HTR-8/SVneo (cell line): Measurements from ENCODE around the gene USB1.
"Not testable (repeated sequence)": the region's sequence is repeated elsewhere in the genome, so short reads cannot be mapped to it uniquely, and the experiment has no call there.

ENCODE experiments used
- DNase-seq: peaks from one replicate; pipeline ENCODE4 v3.0.0; 2011; ENCODE audit warnings: low spot score, mixed read lengths; ENCODE audit not compliant: insufficient read length
- FAIRE-seq: peaks from 2 replicates; lab custom pipeline; 2011; peaks lifted over from hg19 to GRCh38; lab: Jason Lieb, UNC

Gene USB1

DNA sequence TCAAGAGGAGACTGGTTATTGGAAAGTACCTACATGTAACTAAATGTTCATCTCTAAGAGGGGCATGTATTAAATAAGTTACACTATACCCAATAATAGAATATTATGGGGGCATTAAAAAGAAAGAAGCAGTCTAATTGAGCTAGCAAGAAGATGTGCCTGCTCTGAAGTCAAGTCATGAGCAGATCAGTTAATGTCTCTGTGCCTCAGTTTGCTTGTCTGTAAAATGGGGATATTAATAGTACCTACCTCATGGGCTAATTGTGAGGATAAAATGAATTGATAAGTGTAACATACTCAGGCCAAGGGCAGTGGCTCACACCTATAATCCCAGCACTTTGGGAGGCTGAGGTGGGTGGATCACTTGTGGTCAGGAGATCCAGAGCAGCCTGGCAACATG, 33.3 kb upstream of the USB1 start:
- FAIRE-seq (no peak), DNase-seq (no peak)

DNA sequence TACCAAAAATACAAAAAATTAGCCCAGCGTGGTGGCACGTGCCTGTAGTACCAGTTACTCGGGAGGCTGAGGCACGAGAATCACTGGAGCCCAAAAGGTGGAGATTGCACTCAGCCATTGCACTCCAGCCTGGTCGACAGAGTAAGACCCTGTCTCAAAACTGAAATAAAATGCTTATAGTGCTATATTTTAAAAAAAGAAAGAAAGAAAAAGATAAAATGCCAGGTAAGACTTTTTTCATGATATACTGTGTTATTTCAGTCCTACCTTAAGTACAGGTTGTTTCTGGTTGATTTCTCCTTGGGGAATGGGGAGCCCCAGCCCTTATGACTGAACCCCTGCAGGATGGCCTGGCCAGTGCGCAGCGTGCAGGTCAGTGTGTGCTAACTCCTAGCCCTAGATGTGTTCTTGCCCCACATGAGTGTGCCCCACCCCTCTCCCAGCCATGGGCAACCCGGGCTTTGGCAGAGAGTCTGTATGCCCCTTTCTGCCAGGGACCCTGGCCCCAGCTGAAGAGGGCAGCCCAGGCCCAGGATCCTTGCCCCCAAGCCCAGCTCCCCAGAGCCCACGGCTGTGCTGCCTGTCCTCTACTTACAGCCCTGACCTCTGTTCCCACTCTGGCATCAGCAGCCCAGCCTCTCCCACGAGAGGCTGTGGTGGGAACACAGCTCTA, 31.6 kb upstream of the USB1 start:
- DNase-seq = no peak
- no peak for FAIRE-seq

DNA sequence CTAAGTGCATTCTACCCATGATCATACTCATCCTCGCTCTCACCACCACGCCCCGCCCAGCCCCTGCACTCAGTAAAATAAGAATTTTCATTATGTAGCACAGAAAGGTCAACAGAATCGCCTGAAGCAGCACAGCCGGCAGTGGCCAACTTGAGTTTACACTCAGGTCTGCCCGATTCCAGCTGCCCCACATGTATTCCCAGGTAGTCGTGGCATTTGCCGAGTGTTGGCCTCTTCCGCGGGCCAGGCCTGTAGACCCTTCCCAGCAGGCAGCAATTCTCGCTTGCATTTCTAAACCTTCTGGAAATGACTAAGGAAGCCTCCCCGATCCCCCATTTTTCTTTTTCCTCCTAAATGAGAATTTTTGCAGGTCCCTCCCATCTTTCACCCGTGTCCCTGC, 30.9 kb upstream of the USB1 start:
- peak; percentile 4 for FAIRE-seq

DNA sequence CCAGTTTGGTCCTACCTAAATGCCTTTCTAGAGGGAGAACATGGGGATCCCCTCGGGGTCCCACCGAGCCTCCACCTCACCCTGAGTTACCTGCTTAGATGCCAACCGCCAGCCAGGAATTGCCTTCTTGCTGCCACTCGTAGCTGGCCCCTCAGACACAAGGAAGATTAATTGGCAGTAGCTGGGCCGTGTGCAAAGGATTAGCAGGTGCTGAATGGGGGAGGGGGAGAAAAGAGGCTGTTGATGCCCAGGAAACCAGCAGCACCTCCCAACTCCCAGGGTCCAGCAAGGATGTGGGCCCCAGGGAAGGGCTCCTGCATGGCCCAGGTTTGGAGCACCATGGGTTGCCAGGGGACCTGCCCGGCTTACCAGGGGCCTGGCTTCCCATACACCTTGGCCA, 30.2 kb upstream of the USB1 start, which contains the start of gene CNGB1:
Gene CNGB1, minus strand, starts transcription at position 159 of the 400 bp plus-strand sequence. CDS start 3,842 bp downstream, outside the sequence.
- DNase-seq = no peak
- no peak for FAIRE-seq

More for the DNA sequence above, 30.9 kb upstream of the USB1 start:
- no peak for DNase-seq

DNA sequence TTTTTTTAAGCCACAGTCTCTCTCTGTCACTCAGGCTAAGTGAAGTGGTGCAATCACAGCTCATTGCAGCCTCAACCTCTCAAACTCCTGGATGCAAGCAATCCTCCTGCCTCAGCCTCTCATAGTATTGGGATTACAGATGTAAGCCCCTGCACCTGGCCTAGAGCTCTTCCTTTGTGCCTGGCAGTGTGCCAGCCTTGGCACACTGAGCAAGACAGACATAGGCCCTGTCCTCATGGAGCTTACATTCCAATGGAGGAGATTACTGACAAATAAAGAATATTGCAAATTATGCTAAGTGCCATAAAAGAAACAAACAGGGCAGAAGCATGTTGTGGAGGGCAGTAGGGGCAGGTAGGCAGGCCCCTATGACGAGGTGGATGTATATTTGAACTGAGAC, 29.4 kb upstream of the USB1 start:
- no peak for DNase-seq
- FAIRE-seq = no peak

DNA sequence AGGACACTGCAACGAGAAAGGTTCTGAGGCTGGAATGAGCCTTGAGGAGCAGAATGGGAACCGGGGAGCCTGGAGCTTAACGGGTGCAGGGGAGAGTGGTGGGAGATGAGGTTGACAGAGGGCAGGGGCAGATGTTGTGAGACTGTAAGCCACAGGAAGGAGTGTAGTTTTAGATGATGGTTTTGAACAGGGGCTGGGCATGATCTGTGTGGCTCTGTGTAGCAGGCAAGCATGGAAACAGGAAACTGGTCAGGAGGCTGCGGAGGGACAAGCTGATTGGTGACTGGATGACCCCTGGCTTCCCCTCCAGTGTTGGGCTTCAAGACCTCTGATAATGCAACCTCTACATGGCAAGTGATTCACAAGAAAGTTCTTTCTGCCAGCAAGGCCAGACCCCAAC, 28.9 kb upstream of the USB1 start:
- FAIRE-seq (peak; percentile 69), DNase-seq (no peak)

DNA sequence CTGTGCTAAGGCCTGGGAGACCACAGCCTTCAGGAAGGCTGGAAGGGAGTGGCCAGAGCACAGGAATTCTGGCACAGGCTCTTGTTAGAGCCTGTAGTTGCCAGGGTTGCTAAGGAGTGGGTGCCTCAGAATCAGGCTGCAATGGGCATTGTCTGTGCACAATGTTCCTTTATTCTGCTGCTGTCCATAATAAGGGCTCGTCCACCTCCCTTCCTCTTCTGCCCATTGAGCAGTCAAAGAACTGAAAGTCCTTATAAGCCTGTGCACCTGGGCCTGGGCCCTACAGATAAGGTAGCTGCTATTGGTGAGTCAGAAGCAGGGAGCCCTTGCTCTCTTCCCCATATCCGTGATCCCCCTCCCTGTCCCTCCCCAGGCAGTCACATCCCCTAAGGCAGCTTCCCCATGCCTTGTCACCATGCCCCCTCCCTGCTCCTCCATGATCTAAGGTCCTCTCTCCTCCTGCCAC, 24.8 kb upstream of the USB1 start:
- peak; percentile 13 for FAIRE-seq
- no peak for DNase-seq

DNA sequence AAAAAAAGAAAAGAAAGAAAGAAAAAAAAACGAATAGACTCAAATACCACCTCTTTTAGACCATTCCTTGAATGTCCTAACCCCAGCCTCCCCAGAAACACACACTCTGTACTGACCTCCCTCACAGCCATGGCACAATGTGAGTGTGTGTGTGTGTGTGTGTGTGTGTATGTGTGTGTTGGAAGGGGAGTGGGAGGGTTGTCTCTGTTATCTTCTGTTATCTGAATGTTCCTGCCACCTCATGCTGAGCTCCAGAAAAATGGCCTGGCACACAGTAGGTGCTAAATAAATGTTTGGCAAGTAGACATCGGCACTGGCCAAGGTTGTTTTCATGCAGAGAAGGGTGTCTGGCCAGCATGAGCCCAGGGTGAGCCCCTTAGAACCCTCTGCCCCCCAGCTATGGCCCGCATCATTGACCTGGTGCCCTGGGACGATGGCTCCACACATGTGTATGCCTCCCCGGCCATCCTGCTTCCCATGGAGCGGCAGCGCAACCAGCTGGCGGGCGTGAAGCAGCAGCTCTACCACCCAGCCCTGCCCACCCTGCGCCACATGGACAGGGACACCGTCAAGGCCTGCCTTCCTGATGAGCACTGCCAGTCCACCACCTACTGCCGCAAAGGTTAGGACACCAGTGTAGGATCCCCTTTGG, 23.7 kb upstream of the USB1 start:
- DNase-seq = no peak
- peak; percentile 88 for FAIRE-seq

DNA sequence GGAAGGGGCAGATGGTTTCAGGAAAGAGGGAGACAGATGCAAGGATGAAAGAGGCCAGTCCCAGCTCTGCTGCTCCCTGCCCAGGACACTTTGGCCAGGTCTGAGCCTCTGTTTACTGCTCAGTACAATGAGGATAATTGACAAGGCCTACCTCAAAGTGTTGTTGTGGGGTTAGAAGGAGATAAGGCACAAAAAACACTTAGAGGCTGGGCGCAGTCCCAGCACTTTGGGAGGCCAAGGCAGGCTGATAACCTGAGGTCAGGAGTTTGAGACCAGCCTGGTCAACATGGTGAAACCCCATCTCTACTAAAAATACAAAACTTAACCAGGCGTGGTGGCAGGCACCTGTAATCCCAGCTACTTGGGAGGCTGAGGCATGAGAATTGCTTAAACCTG, 23.1 kb upstream of the USB1 start:
- DNase-seq = not testable (repeated sequence)

DNA sequence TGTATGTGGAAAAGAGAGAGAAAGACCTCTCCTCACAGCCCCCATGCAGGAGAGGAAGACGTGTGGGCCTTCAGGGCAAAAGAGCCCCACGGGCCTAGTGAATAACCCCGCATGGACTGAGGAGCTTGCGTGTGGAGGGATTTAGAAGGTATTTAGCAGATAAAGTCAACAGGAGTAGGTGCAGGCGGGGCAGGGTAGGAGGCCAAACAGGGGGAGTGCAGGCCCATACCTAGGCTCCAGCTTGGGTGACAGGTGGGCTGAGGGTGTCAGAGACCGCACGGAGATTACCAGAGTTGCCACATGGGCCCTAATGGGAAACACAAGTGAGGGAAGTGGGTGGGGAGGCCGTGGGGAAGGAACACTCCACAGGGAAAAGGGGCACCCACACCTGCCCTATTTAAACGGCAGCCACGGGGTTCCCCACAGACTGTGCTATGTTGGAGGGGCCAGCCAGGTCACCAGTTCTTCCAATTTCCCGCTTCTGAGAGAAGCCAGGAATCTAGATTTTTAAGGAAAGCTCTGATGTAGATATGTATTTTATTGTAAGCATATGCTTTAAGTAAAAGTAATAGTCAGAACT, 22.1 kb upstream of the USB1 start:
- FAIRE-seq = no peak
- DNase-seq = no peak

More for the DNA sequence above, 23.1 kb upstream of the USB1 start:
- not testable (repeated sequence) for FAIRE-seq

DNA sequence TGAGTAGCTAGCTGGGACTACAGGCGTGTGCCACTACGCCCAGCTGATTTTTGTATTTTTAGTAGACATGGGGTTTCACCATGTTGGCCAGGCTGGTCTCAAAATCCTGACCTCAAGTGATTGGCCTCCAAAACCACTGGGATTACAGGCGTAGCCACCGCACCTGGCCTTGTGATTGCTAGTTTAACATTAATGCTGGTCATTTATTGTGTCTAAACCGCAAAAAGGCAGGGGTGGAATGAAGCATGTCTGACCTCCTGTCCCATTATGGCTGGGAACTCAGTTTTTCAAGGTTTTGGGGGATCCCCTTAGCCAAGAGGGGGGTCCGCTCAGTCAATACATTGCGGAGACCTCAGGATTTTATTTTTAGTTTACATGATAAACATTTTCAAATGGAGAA, 19.6 kb upstream of the USB1 start:
- DNase-seq (no peak), FAIRE-seq (no peak)

DNA sequence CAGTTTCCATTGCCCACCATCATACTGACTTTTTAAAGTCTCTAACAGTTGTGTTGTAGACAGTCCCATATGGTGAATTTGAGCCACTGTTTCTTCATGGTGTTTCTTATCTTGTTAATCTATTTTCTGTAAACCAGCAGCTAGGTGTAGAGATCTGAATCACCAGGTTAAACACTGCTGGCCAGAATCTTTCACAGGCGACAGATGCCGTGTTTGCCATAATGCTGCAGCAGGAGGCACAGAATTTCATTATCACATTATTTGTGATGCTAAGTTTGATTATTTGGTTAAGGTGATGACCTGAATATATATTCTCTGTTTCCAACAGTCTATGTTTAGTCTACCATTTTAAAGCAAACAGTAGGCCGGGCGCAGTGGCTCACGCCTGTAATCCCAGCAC, 18.8 kb upstream of the USB1 start:
- DNase-seq (no peak), FAIRE-seq (no peak)

DNA sequence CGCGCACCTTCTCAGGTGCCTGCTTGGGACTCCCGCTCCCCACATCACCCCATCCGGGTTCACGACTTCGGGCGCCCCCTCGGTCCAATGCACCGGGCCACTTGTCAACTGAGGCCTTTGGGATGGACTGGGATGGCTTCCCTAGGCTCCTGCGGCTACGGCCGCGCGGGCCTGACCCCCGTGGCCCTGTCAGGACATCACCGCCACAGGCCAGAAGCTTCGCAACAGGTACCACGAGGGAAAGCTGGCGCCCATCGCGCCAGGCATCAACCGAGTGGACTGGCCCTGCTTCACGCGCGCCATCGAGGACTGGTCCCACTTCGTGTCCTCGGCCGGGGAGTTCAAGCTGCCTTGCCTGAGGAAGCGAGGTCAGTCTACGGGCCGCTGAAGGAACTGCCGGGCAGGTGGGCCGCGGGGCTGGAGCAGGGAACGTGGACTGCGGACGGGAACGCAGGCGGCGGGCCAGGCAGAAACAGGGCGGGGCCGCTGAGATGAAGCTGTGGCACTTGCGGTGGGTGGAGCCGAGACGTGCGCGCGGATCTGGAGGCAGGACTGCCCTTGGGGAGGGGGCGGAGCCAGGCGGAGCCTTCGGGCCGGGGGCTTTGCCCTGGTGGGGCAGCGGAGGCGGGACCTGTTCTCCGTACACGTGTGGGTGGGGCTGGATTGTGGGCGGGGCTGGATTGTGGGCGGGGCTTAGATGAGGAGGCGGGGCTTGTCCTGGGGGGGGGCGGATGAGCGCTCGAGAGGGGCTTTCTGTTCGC, 16.6 kb upstream of the USB1 start:
- peak; percentile 83 for DNase-seq

DNA sequence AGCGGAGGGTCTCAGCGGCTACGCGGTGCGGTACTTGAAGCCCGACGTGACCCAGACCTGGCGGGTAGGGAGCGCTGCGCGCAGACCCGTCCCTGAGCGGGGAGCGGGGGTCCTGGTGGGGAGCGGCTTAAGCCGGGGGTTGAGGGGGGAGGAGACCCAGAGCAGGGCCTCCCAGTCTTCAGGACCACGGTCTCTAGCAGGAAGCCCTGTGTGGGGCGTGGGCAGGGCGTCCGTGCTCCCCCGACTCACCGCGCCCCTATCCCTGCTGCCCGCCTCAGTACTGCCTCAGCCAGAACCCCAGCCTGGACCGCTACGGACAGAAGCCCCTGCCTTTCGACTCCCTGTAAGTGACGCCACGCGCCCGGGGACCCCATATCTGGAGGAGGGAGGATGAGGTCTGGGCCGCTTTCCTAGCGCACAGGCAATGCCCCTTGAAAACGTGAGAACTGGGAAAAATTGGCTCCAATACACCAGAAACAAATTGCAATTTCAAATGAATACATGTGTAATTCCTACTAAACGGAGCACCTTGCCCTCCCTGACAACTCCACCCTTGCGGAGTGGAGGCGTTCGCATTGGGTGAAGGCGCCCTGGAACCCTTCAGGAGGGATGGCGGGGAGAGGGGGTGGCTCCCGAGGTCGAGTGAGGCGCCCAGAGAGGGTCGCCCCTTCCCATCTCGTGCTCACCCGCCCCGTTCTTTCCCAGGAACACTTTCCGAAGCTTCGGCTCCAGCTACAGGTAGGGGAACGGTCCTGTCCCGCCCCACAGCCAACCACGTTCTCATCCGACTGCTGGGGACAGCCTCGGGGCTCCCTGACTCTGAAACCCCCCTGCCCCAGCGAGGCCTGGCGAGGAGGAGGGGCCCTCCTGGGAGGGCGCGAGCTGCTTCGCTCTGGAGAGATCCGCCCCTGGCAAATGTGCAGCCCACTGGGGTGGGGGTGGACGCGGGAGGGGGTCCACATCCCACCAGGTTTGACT, 15.7 kb upstream of the USB1 start:
- DNase-seq (no peak), FAIRE-seq (no peak)

More for the DNA sequence above, 16.6 kb upstream of the USB1 start:
- peak; percentile 92 for FAIRE-seq

DNA sequence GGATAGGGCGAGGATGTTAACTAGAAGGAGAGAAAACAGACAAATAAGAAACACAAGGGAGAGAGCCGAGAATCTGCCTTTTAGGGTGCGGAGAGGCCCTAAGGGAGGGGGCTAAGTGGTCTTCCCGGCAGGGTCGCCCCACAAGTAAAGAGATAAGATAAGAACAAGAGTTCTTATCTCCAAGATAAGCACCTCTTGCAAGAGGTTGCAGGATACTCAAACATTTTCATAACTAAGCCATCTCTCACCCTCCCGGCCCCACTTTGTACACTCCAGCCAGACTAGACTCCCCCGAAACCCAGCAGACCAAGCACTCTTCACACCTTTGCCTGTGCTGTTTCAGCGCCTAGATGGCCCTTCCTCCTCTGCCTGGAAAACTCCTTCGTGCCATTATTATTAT, 15.0 kb upstream of the USB1 start:
- FAIRE-seq (no peak), DNase-seq (no peak)

DNA sequence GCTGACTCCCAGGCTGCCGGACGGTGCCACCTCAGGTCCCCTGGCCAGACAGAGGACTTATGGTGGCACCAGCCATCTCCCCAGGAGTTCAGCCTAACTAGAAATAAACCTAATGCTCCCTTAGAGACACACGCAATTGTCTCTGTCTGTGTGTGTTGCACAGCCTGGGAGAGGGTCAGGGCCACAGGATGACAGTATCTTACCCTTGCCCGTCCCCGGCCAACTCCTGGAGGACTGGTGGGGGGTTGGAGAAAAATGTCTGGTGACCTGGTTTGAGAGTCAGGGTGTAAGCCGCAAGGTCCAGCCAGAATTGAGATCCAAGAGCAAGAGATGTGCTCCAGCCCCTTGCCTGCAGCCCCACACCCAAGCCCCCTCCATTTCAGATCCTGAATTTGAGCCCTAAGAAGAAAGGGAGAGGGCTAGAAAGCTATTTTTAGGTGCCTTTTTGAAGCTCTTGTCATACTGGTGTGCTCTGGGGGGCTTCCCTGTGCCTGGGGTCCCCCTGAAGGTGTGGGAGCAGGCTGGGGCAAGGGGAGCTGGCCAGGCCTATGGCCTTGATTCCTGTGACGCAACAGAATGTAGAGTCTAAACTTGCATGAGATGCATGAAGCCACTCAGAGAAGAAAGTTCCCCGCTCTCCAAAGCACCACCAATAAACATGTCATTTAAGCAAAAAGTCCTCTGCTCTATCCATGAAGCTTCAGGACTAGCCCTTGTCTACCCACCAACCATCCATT, 13.6 kb upstream of the USB1 start:
- FAIRE-seq (no peak), DNase-seq (no peak)

DNA sequence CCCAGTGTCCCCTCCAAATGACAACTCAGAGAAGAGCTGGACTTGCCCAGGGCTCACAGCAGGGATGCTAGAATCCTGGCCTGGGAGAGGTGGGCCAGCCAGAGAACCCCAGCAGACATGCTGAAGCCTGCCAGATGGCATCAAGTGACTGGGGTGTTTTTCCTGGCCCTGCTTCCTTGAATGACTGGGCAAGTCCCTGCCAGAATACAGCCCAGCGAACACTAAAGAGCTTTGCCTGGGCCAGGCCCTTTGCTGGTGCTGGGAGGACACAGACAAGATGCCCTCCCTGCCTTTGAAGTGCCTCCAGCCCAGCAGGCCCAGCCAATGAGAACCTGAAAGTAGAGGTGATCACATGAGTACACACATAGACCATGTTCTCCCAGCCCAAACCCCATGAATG, 12.3 kb upstream of the USB1 start:
- DNase-seq (no peak), FAIRE-seq (no peak)

DNA sequence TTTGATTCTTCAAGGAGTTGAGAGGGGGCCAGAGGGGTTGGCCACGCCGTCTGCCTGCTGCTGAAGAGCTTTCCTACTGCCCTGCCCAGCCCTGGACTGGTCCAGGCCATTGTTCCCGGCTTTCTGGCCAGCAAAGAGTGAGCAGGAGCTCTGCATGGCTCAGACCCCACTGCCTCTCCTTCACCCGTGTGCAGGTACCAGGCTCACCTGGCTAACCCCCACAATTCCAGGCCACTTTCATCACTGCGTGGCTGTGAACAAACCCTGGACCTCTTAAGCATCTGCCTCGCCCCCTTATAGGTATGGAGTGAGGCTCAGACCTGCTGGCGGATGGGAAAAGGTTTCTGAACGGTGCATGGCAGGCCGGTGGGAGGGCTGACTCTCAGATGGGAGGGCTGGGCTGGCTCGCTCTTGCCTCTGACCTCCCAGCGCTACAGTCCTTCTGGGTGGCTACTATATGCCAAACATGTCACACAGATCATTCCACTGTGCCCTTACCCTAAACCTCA, 9.6 kb upstream of the USB1 start:
- DNase-seq (no peak), FAIRE-seq (no peak)

DNA sequence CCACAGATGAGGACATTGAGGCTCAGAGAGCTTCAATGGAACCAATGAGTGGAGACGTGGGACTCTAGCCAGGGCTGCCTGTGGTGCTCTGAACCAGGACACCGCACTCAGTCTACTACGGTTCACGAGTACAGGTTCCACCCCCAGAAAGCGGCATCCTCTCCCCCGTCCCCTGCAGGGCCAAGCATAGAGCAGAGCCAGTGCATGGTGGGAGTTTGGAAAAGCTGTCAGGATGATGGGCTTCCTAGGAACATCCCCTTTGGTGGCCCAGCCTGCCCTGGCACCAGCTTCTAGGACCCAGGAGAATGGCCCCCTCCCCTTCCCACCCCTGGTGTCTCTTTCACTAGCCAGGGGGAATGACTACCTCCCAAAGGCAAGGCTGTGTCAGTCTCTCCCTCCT, 9.1 kb upstream of the USB1 start:
- DNase-seq (no peak), FAIRE-seq (no peak)
